ENCODE results near the gene EFR3B.

GRCh38 chr2:25098056-25098455 is 56.2 kb downstream of the EFR3B start:
- no peak for TF ChIP-seq CTCF (conservative IDR thresholded peaks at IDR 0.05; ENCODE audit: low read depth, low read length)
- no peak for TF ChIP-seq CHD1 (IDR thresholded peaks at IDR 0.05; ENCODE audit: low read depth, low read length)
- no peak for TF ChIP-seq MAZ (IDR thresholded peaks at IDR 0.05; ENCODE audit: borderline replicate concordance, low read depth, low read length)
- no peak for TF ChIP-seq RAD21 (IDR thresholded peaks at IDR 0.05; ENCODE audit: low read length)
- TF ChIP-seq MAFK (IDR thresholded peaks at IDR 0.05; ENCODE audit: low read depth, low read length) = no peak
- TF ChIP-seq BHLHE40 (IDR thresholded peaks at IDR 0.05; ENCODE audit: low read depth, low read length) = no peak
- TF ChIP-seq RFX5 (IDR thresholded peaks at IDR 0.05; ENCODE audit: low read depth, low read length) = no peak
- TF ChIP-seq SMC3 (IDR thresholded peaks at IDR 0.05; ENCODE audit: low read depth, low read length) = no peak
- TF ChIP-seq, protein P1, sequence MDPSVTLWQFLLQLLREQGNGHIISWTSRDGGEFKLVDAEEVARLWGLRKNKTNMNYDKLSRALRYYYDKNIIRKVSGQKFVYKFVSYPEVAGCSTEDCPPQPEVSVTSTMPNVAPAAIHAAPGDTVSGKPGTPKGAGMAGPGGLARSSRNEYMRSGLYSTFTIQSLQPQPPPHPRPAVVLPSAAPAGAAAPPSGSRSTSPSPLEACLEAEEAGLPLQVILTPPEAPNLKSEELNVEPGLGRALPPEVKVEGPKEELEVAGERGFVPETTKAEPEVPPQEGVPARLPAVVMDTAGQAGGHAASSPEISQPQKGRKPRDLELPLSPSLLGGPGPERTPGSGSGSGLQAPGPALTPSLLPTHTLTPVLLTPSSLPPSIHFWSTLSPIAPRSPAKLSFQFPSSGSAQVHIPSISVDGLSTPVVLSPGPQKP (IDR thresholded peaks at IDR 0.05; ENCODE audit: borderline replicate concordance, low read depth, low read length) = no peak
- no peak for TF ChIP-seq CEBPB (IDR thresholded peaks at IDR 0.05; ENCODE audit: low read depth, low read length)
- no peak for TF ChIP-seq FOS (IDR thresholded peaks at IDR 0.05; ENCODE audit: low read depth, low read length)
- TF ChIP-seq MXI1 (IDR thresholded peaks at IDR 0.05; ENCODE audit: borderline replicate concordance, low read depth, low read length) = no peak

All from IMR-90 (cell line).